Lower leg skin (tissue), 4 donors: ENCODE measurements around the gene ANKRD34C. TPM values are rescaled to one million over a fixed set of nuclear protein-coding genes. Genes with fewer than 3 reads are reported as not detected.

Source experiments
- DNase-seq, 2 donors: peaks; one replicate each; pipeline ENCODE4 v3.0.0-alpha.2; 2019; ENCODE audit warnings: low spot score in 2 of 2
- H3K4me3 ChIP-seq: fragments of 200-600 bp; sonication (generic); 2 replicates; pipeline ENCODE4 v1.5.1; 2017; ENCODE audit warnings: mild to moderate bottlenecking, low read depth; ENCODE audit not compliant: poor library complexity, severe bottlenecking
- POLR2A ChIP-seq, 2 donors: fragments of 450-650 bp; IDR thresholded peaks; one replicate each; pipeline ENCODE4 v1.6.1; 2016 to 2017; ENCODE audit warnings: antibody characterized with exemption in 2 of 2, mild to moderate bottlenecking in 1 of 2, moderate library complexity in 1 of 2
- WGBS, 2 donors: methylation state at CpG; one replicate each; pipeline ENCODE4 v1.1.5; 2018; 5-methylcytosine and 5-hydroxymethylcytosine counted together
- intact Hi-C: fragments of 100-400 bp; cut with DNase I; formaldehyde crosslinking; loops from one replicate; pipeline ENCODE4 v1.15.0; 2023; ENCODE audit warnings: low total_unique reads
- total RNA-seq, 4 donors: library from RNA; depleted of rRNA; stranded (reverse); fragments of >200 nt; gene quantifications; one replicate each; pipeline ENCODE4 v1.1.0, GENCODE V29; 2016
- TF ChIP-seq, protein P1 (sequence below), 3 donors: fragments of 450-650 bp; IDR thresholded peaks; one replicate each; pipeline ENCODE4 v1.5.1; 2016; ENCODE audit warnings: antibody characterized with exemption in 3 of 3, mild to moderate bottlenecking in 3 of 3, moderate library complexity in 2 of 3

Gene ANKRD34C
- total RNA-seq, 4 donors from 2014 or later: not detected

GRCh38 chr15:79321876-79322275, 39.4 kb downstream of the ANKRD34C start:
- TF ChIP-seq, protein P1, sequence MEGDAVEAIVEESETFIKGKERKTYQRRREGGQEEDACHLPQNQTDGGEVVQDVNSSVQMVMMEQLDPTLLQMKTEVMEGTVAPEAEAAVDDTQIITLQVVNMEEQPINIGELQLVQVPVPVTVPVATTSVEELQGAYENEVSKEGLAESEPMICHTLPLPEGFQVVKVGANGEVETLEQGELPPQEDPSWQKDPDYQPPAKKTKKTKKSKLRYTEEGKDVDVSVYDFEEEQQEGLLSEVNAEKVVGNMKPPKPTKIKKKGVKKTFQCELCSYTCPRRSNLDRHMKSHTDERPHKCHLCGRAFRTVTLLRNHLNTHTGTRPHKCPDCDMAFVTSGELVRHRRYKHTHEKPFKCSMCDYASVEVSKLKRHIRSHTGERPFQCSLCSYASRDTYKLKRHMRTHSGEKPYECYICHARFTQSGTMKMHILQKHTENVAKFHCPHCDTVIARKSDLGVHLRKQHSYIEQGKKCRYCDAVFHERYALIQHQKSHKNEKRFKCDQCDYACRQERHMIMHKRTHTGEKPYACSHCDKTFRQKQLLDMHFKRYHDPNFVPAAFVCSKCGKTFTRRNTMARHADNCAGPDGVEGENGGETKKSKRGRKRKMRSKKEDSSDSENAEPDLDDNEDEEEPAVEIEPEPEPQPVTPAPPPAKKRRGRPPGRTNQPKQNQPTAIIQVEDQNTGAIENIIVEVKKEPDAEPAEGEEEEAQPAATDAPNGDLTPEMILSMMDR (IDR thresholded peaks at IDR 0.05): no peak
- no peak for TF ChIP-seq POLR2A (IDR thresholded peaks at IDR 0.05)
- H3K4me3 ChIP-seq: no peak overlapping the region
- no peak for DNase-seq
- WGBS, 2 donors: 90 to 91% methylated on average over 14 of the region's 14 CpGs
- intact Hi-C loops: no loop called here

DNA sequence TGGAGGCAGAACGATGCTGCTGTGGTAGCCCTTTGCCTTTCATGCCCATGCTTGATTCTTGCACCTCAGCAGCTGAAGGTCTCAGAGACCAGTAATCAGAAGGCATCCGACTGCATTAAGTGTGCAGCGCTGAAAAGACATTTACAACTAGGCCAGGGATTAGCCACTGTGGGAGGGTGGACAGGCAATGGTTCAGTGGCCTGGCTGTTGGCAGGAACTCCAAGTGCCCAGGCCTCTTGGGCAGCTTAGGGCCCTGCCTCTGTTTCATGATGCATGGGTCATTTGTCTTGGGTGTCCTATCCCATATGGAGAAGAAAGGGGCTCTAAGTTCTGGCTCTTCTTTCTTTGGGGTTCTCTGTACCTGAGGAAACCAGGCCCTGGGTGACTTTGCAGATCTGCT, 39.8 kb downstream of the ANKRD34C start:
- 91 to 93% methylated on average over 3 of the region's 3 CpGs for WGBS, 2 donors
- intact Hi-C loops: no loop called here
- no peak for TF ChIP-seq POLR2A (IDR thresholded peaks at IDR 0.05)
- TF ChIP-seq, protein P1 (IDR thresholded peaks at IDR 0.05): no peak
- H3K4me3 ChIP-seq: no peak overlapping the region
- no peak for DNase-seq

GRCh38 chr15:79322945-79323344, 40.4 kb downstream of the ANKRD34C start:
- 83 to 84% methylated on average over 6 of the region's 6 CpGs for WGBS, 2 donors

DNA sequence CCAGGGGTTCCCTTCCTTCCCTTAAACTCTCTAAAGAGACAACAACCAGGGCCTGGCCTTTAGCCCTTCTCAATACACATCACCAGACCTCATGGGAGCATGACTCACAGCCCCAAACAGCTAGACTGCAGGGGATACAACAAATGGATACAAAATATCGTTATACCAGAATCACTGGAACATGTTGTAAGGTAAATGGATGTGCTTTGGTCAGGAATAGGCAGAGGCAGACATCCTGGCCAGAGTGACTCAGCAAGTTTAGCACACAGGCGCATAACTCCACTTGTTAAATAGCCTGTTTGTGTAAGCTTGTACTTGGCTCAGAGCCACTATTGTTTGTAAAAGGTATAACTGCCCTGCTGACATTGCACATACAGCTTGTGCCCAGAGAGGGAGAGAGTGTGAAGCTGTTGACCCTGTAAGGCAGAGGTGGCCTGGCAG, 46.7 kb downstream of the ANKRD34C start:
- no peak for DNase-seq
- 67 to 77% methylated on average over 2 of the region's 2 CpGs for WGBS, 2 donors
- TF ChIP-seq, protein P1 (IDR thresholded peaks at IDR 0.05): no peak
- no peak for TF ChIP-seq POLR2A (IDR thresholded peaks at IDR 0.05)
- intact Hi-C loops: no loop called here
- H3K4me3 ChIP-seq: no peak overlapping the region

More at GRCh38 chr15:79322945-79323344, 40.4 kb downstream of the ANKRD34C start:
- intact Hi-C loops: no loop called here
- no peak for TF ChIP-seq POLR2A (IDR thresholded peaks at IDR 0.05)
- TF ChIP-seq, protein P1 (IDR thresholded peaks at IDR 0.05): no peak
- no peak for DNase-seq
- no peak overlapping the region for H3K4me3 ChIP-seq

Other genes starting within 250 kb of the ANKRD34C start
- under 1 TPM in 1 of 4 donors, not detected in 3; 0.10 TPM for gene RASGRF1, start 191.9 kb upstream of the ANKRD34C start, total RNA-seq
- gene TMED3, start 28.4 kb downstream of the ANKRD34C start, total RNA-seq: 100 to 1,000 TPM; 109 to 171 (median 151) TPM
- gene MINAR1, start 149.6 kb downstream of the ANKRD34C start, total RNA-seq: under 1 TPM; 0.25 to 0.64 (median 0.33) TPM